Tibial artery (tissue), 4 donors: ENCODE results near the gene EGFL7.

Experiments
- DNase-seq, 2 donors: peaks; one replicate each; pipeline ENCODE4 v3.0.0-alpha.2; 2019
- H3K27ac ChIP-seq, 2 donors: fragments of 200-600 bp; sonication (generic) in 1 of 2; 1 replicate in 1 of 2; 2 replicates in 1 of 2; pipeline ENCODE4 v1.5.1; 2018 to 2019; ENCODE audit warnings: mild to moderate bottlenecking in 1 of 2
- H3K27me3 ChIP-seq, 2 donors: fragments of 200-600 bp; sonication (generic) in 1 of 2; one replicate each; pipeline versions ENCODE4 v1.5.1 to v1.6.0; 2016 to 2019
- H3K36me3 ChIP-seq, 3 donors: fragments of 200-600 bp; sonication (generic) in 2 of 3; one replicate each; pipeline ENCODE4 v1.5.1; 2016 to 2019; ENCODE audit warnings: mild to moderate bottlenecking in 2 of 3
- H3K4me1 ChIP-seq, 4 donors: fragments of 200-600 bp; sonication (generic) in 2 of 4; 1 replicate in 3 of 4; 2 replicates in 1 of 4; pipeline ENCODE4 v1.5.1; 2016 to 2019
- H3K4me3 ChIP-seq, 2 donors: fragments of 200-600 bp; sonication (generic) in 1 of 2; 1 replicate in 1 of 2; 2 replicates in 1 of 2; pipeline ENCODE4 v1.5.1; 2018 to 2019; ENCODE audit warnings: mild to moderate bottlenecking in 2 of 2
- H3K9me3 ChIP-seq, 3 donors: fragments of 200-600 bp; sonication (generic) in 1 of 3; one replicate each; pipeline ENCODE4 v1.5.1; 2016 to 2019
- CTCF ChIP-seq, 2 experiments: fragments of 200-600 bp in 1 of 2; fragments of 450-650 bp in 1 of 2; IDR thresholded peaks; one replicate each; pipeline ENCODE4 v1.5.1; 2017 to 2019; ENCODE audit warnings: antibody characterized with exemption in 2 of 2, mild to moderate bottlenecking in 1 of 2, moderate library complexity in 1 of 2
- intact Hi-C: fragments of 100-400 bp; cut with DNase I; formaldehyde crosslinking; loops from one replicate; pipeline ENCODE4 v1.15.0; 2023; ENCODE audit warnings: low total_unique reads

EGFL7 gene

DNA sequence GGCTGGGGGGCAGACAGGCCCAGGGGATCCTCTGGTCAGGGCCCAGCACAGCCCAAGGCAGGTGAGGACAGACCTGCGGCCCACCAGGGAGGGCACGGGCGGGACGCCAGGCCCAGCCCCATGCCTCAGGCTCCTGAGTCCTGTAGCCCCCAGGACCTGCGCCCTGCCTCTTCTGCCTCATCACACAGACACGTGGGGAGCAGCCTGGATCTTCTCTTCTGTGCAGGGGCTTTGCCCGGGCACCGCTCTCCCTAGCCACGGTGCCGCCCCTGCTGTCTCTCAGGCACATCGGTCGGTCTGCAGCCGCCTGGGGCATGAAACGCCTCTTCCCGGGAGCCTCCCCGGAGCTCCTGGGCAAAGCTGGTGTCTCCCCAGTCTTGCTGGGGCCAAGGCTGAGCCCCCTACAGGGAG lies 40.2 kb upstream of the EGFL7 start:
- no peaks in the 10 kb centered on the region for H3K27me3 ChIP-seq
- TF ChIP-seq CTCF (IDR thresholded peaks at IDR 0.05): no peak
- H3K9me3 ChIP-seq: no peaks in the 10 kb centered on the region
- H3K27ac ChIP-seq: no peak overlapping the region
- no peak for DNase-seq
- no peak overlapping the region for H3K4me3 ChIP-seq
- H3K36me3 ChIP-seq: no peaks in the 10 kb centered on the region
- intact Hi-C loops: loop anchor here (10.0 kb wide), 1 partner anchor 48 kb away; no protein-coding TSS in a partner anchor
- peaks cover 5 to 42% (median 38%) of the 10 kb centered on the region in 4 donors for H3K4me1 ChIP-seq

DNA sequence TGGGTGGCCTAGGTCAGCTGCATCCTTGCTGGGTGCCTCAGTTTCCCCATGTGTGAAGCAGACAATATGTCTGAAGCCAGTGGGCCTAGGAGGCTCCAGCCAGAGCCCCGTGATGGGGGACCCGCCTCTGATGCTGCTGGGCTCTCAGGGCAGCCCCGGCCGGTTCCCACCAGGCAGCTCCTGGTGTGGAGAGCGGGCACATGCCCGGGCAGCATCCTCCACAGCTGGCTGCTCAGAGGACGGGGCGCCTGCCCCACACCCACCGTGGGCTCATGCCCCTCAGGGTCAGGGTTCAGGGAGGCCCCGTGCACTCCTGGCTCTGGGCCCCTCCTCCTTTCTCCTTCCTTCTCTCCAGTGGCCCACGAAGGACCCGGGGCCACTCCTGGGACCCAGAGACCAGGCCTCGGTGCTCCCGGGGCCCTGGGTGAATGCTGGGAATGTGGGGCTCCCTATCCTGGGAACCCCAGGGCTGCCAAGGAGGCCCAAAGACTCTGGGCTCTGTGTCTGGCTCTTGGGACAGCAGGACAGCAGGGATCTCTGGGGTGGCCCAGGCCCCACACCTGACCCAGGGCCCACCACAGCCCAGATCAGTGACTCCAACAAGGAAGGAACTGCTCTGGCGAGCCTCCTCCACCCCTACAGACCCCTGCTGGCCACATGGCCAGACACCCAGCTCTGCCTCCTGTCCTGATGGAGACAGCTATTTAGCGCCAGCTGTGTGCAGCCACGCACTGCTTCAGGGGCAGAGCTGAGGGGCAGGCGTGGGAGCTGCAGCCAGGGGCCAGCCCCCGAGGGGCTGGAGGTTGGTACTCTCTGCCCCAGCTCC lies 39.5 kb upstream of the EGFL7 start:
- Histone ChIP-seq H3K36me3 (no peaks in the 10 kb centered on the region), H3K27me3 (no peaks in the 10 kb centered on the region), H3K27ac (no peak overlapping the region), H3K9me3 (no peaks in the 10 kb centered on the region), H3K4me1 (peaks cover 5 to 45% (median 38%) of the 10 kb centered on the region in 4 donors), H3K4me3 (no peak overlapping the region)
- TF ChIP-seq CTCF (IDR thresholded peaks at IDR 0.05): no peak
- no peak for DNase-seq
- intact Hi-C loops: loop anchor here (10.0 kb wide), 1 partner anchor 48 kb away; no protein-coding TSS in a partner anchor

GRCh38 chr9:136623842-136624183 lies 38.9 kb upstream of the EGFL7 start:
- no peaks in the 10 kb centered on the region for H3K36me3 ChIP-seq
- no peak overlapping the region for H3K4me3 ChIP-seq
- intact Hi-C loops: loop anchor here (10.0 kb wide), 1 partner anchor 49 kb away; no protein-coding TSS in a partner anchor
- no peak for TF ChIP-seq CTCF (IDR thresholded peaks at IDR 0.05)
- H3K27me3 ChIP-seq: no peaks in the 10 kb centered on the region
- H3K9me3 ChIP-seq: no peaks in the 10 kb centered on the region
- no peak for DNase-seq
- H3K27ac ChIP-seq: no peak overlapping the region
- H3K4me1 ChIP-seq: peaks cover 5 to 45% (median 38%) of the 10 kb centered on the region in 4 donors

GRCh38 chr9:136624184-136624951 lies 38.3 kb upstream of the EGFL7 start:
- no peaks in the 10 kb centered on the region for H3K9me3 ChIP-seq
- no peaks in the 10 kb centered on the region for H3K27me3 ChIP-seq
- no peak for DNase-seq
- H3K4me3 ChIP-seq: no peak overlapping the region
- H3K36me3 ChIP-seq: no peaks in the 10 kb centered on the region
- H3K27ac ChIP-seq: peak overlapping the region; percentile 42 to 77
- peaks cover 5 to 45% (median 38%) of the 10 kb centered on the region in 4 donors for H3K4me1 ChIP-seq
- intact Hi-C loops: loop anchor here (10.0 kb wide), 1 partner anchor 50 kb away; no protein-coding TSS in a partner anchor
- TF ChIP-seq CTCF (IDR thresholded peaks at IDR 0.05): no peak

DNA sequence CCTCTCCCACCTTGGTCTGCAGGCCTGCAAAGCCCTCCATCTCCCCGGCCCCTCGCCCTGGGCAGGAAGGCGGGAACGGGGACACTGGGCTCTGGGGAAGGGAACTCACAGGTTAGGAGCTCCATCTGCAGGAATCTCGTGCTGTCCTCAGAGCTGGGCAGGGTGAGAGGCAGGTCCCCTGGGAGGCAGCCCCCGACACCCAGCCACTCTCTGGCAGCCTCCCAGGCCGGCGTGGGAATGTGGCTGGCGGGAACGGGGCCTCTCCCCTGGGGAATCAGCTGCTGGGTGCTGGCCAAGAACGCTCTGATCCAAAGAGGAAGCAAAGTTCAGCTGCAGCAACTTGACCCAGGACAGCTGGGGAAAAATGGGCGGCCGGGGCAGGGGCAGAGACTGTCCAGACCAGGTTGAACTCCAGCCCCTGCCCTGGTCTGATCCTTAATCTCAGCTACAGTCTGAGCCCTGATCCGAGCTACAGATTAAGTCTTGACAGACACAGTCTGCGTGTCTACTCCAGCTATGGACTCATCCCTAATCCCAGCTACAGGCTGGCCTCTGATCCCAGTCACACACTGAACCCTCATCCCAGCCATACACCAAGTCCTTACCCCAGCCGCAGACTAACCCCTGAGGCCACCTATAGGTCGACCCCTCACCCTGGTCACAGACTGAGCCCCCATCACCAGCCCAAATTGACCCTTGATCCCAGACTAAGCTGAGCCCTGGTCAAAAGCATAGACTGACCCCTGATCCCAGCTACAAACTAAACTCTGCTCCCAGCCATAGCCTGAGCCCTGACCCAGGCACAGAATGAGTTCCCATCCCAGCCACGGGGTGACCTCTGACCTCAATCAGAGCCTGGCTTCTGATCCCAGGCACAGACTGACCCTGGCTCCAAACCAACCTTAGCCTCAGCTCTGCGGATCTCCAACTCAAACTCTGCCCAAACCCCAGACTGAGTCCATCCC lies 37.3 kb upstream of the EGFL7 start:
- peak; percentile 42 to 49 for TF ChIP-seq CTCF (IDR thresholded peaks at IDR 0.05)
- Histone ChIP-seq H3K36me3 (no peaks in the 10 kb centered on the region), H3K4me3 (no peak overlapping the region), H3K27ac (peak overlapping the region; percentile 42 to 77), H3K4me1 (peaks cover 5 to 51% (median 41%) of the 10 kb centered on the region in 4 donors), H3K27me3 (no peaks in the 10 kb centered on the region), H3K9me3 (no peaks in the 10 kb centered on the region)
- peak; percentile 81 to 94 for DNase-seq
- intact Hi-C loops: loop anchor here (10.0 kb wide), 1 partner anchor 51 kb away; no protein-coding TSS in a partner anchor
